NB4 (cell line): ENCODE results near the gene NAP1L5.

Source experiments
- DNase-seq: peaks from one replicate; pipeline ENCODE4 v3.0.0; 2010; ENCODE audit warnings: low read depth
- H3K4me3 ChIP-seq: one replicate; pipeline ENCODE4 v1.5.1; 2011; ENCODE audit warnings: mild to moderate bottlenecking, low read depth, low read length, moderate library complexity
- MYC ChIP-seq: IDR thresholded peaks from 2 replicates; pipeline ENCODE4 v1.6.1; 2011; ENCODE audit warnings: low read depth, low read length
- POLR2A ChIP-seq: IDR thresholded peaks from 2 replicates; pipeline ENCODE4 v1.6.1; 2011; ENCODE audit warnings: mild to moderate bottlenecking; ENCODE audit not compliant: insufficient read length; ENCODE audit errors: extremely low read depth
- TF ChIP-seq, protein P1 (sequence below): IDR thresholded peaks from one replicate; pipeline ENCODE4 v1.5.1; 2012; ENCODE audit warnings: low read depth, low read length
- TF ChIP-seq, protein P2 (sequence below): IDR thresholded peaks from 2 replicates; pipeline ENCODE4 v1.6.1; 2011; ENCODE audit warnings: low read depth, low read length

Gene NAP1L5

DNA sequence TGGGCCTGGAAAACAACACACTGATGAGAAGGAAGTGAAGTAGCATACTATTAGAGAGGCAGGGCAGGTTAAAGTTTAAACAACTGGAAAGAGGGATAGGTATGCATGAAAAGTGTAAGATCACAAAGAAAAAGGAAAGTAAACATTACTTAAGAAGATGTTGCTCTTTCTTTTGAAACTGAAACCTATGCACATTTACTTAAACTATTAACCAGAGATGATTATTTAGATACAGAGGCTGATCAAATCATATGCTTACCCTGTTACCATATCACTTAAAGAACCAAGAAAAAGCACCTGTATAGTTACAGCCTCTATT, 37.8 kb downstream of the NAP1L5 start:
- TF ChIP-seq POLR2A, result no peak
- TF ChIP-seq, protein P1, sequence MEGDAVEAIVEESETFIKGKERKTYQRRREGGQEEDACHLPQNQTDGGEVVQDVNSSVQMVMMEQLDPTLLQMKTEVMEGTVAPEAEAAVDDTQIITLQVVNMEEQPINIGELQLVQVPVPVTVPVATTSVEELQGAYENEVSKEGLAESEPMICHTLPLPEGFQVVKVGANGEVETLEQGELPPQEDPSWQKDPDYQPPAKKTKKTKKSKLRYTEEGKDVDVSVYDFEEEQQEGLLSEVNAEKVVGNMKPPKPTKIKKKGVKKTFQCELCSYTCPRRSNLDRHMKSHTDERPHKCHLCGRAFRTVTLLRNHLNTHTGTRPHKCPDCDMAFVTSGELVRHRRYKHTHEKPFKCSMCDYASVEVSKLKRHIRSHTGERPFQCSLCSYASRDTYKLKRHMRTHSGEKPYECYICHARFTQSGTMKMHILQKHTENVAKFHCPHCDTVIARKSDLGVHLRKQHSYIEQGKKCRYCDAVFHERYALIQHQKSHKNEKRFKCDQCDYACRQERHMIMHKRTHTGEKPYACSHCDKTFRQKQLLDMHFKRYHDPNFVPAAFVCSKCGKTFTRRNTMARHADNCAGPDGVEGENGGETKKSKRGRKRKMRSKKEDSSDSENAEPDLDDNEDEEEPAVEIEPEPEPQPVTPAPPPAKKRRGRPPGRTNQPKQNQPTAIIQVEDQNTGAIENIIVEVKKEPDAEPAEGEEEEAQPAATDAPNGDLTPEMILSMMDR, result no peak
- TF ChIP-seq, protein P2, sequence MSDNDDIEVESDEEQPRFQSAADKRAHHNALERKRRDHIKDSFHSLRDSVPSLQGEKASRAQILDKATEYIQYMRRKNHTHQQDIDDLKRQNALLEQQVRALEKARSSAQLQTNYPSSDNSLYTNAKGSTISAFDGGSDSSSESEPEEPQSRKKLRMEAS, result no peak
- no peak for TF ChIP-seq MYC
- DNase-seq, result no peak
- no peak overlapping the region for H3K4me3 ChIP-seq

DNA sequence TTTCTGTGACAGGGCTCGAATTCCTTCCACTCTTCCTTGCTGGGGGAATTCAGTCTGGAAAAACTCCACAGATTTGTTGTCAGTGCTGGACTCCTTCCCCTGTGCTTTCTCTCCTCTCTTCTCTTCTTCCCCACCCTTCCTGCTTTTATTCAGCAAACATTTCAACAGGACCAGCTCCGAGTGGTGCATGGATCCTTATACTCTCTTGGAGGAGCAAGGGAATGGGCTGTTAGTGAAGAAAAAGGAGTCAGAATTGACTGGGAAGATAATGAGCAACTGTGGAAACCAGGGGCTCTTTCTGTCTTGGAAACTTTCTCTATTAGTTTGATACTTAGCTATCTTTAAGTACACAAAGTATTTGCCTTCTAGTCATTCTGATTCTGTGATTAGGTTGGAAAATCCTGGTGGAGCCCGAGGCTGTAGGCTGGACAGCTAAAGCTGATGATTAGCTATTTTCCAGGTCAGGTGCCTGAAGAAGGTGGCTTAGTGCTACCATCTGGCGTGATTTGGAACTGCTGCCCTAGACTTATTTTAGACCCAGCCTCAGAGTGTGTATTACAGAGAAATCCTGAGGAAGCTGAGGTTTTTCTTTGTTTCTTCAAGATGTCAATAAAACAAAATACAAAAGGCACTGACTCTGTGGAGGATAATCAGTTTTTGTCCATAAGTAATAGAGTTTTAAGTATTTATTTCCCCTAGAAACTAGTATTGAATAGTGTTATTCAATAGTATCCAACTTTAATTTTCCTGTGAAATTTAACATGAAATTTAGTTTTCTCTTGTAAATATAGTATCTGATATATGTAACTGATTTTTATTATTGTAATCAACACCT, 38.4 kb downstream of the NAP1L5 start:
- no peak overlapping the region for H3K4me3 ChIP-seq
- TF ChIP-seq, protein P1, result no peak
- TF ChIP-seq, protein P2, result no peak
- TF ChIP-seq MYC, result no peak
- TF ChIP-seq POLR2A, result no peak
- DNase-seq, result peak; percentile 20

DNA sequence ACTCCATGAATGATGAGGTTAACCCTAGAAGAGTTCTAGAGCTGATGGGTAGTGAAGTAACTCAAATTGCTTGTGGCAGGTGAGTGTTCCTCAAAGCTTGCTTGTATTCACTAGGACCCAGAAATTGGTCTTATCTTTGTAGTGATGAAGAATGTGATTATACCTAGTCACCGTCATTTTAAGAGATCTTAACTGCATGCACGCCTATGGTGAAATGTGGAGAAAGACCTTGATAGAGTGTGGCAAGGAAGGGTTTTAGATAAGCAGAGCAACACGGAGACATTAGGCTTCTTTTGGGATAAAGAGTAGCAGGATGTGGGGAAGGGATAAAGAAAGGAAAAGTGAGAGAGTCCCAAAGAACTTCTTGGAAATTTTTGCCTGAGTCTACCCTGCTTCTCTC, 42.4 kb downstream of the NAP1L5 start:
- no peak for TF ChIP-seq MYC
- TF ChIP-seq, protein P1, result no peak
- TF ChIP-seq, protein P2, result no peak
- TF ChIP-seq POLR2A, result no peak
- no peak overlapping the region for H3K4me3 ChIP-seq
- no peak for DNase-seq

DNA sequence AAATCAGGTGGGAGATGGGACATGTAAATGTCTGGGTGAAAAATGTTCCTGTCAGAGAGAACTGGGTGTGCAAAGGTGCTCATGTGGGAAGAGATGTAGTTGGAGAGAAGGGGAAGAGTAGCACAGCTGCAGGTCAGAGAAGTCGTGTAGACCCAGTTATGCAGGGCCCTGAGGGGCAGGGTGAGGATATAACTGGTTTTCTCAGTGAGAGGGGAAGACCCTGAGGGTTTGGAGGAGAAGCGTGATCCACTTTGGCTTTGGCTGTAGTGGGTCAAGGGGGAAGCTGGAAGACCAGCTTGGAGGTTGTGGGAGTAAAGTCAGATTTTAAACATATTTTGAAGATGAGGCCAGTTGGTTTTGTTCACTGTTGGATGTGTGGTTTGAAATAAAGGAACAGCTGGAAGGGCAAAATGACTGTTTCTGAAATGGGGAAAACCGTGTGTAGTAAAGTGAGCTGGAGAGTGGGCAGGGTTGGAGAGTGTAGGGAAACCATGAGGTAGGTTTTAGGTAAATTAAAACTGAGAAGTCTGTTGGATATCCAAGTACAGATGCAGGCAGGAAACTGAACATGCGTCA, 44.2 kb downstream of the NAP1L5 start:
- DNase-seq, result no peak
- no peak overlapping the region for H3K4me3 ChIP-seq
- TF ChIP-seq, protein P2, result no peak
- TF ChIP-seq MYC (no peak), POLR2A (no peak)
- TF ChIP-seq, protein P1, result no peak

DNA sequence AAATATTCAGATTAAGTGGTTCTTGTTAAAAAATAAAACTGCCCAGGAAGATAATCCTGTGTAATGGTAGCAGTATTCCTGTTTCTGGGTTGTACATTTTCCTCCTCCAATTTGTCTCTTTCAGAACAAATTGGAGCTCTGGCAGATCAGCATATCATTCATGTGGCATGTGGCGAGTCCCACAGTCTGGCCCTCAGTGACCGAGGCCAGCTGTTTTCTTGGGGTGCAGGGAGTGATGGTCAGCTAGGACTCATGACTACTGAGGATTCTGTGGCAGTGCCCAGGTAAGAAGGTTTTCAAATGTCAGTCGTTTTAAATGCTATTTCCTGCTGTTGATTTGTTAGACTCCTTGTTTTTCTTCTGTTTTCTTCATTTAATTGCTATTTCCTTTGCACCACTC, 47.9 kb downstream of the NAP1L5 start:
- TF ChIP-seq MYC, result no peak
- TF ChIP-seq, protein P1, result no peak
- TF ChIP-seq, protein P2, result no peak
- no peak for TF ChIP-seq POLR2A
- DNase-seq, result no peak
- H3K4me3 ChIP-seq, result no peak overlapping the region
